ENCODE results near the gene PSD4.

Gene PSD4

GRCh38 chr2:113169002-113169530 lies 4.7 kb upstream of the PSD4 start:
- H3K27ac ChIP-seq, result no peak overlapping the region
- no peak overlapping the region for H3K4me3 ChIP-seq (ENCODE audit: low read depth, low read length)
- H3K36me3 ChIP-seq, result no peaks in the 10 kb centered on the region
- no peaks in the 10 kb centered on the region for H3K27me3 ChIP-seq (ENCODE audit: insufficient read depth, low read depth, severe bottlenecking)
- no peak for DNase-seq
- TF ChIP-seq CTCF (IDR thresholded peaks at IDR 0.05; ENCODE audit: low read depth, low read length), result no peak
- H3K9me3 ChIP-seq (ENCODE audit: severe bottlenecking), result no peaks in the 10 kb centered on the region

GRCh38 chr2:113169586-113169985 lies 4.2 kb upstream of the PSD4 start:
- TF ChIP-seq CTCF (IDR thresholded peaks at IDR 0.05; ENCODE audit: low read depth, low read length), result no peak
- Histone ChIP-seq H3K27ac (no peak overlapping the region), H3K27me3 (ENCODE audit: insufficient read depth, low read depth, severe bottlenecking) (no peaks in the 10 kb centered on the region), H3K9me3 (ENCODE audit: severe bottlenecking) (no peaks in the 10 kb centered on the region), H3K4me3 (ENCODE audit: low read depth, low read length) (no peak overlapping the region), H3K36me3 (no peaks in the 10 kb centered on the region)
- DNase-seq, result no peak

GRCh38 chr2:113171334-113172075 lies 2.3 kb upstream of the PSD4 start:
- TF ChIP-seq CTCF (IDR thresholded peaks at IDR 0.05; ENCODE audit: low read depth, low read length), result no peak
- no peak overlapping the region for H3K27ac ChIP-seq
- no peak for DNase-seq
- H3K27me3 ChIP-seq (ENCODE audit: insufficient read depth, low read depth, severe bottlenecking), result no peaks in the 10 kb centered on the region
- H3K36me3 ChIP-seq, result no peaks in the 10 kb centered on the region
- H3K9me3 ChIP-seq (ENCODE audit: severe bottlenecking), result no peaks in the 10 kb centered on the region
- H3K4me3 ChIP-seq (ENCODE audit: low read depth, low read length), result no peak overlapping the region

- Histone ChIP-seq H3K9me3 (ENCODE audit: severe bottlenecking) (no peaks in the 10 kb centered on the region), H3K4me3 (ENCODE audit: low read depth, low read length) (no peak overlapping the region), H3K27ac (no peak overlapping the region), H3K27me3 (ENCODE audit: insufficient read depth, low read depth, severe bottlenecking) (no peaks in the 10 kb centered on the region), H3K36me3 (no peaks in the 10 kb centered on the region)
- TF ChIP-seq CTCF (IDR thresholded peaks at IDR 0.05; ENCODE audit: low read depth, low read length), result no peak
- no peak for DNase-seq
Measured at GRCh38 chr2:113172721-113173541, 840 bp upstream of the PSD4 start.

GRCh38 chr2:113174376-113174750 lies 592 bp downstream of the PSD4 start:
- Histone ChIP-seq H3K27me3 (ENCODE audit: insufficient read depth, low read depth, severe bottlenecking) (no peaks in the 10 kb centered on the region), H3K36me3 (no peaks in the 10 kb centered on the region), H3K27ac (no peak overlapping the region), H3K9me3 (ENCODE audit: severe bottlenecking) (no peaks in the 10 kb centered on the region), H3K4me3 (ENCODE audit: low read depth, low read length) (no peak overlapping the region)
- no peak for DNase-seq
- no peak for TF ChIP-seq CTCF (IDR thresholded peaks at IDR 0.05; ENCODE audit: low read depth, low read length)
